Kidney (tissue), 14 donors: ENCODE results near the gene CAPS. TPM values are rescaled to one million over a fixed set of nuclear protein-coding genes. Genes with fewer than 3 reads are reported as not detected.

Source experiments
- DNase-seq, 5 donors: peaks; one replicate each; pipeline ENCODE4 v3.0.0-alpha.2; 2013 to 2020
- FAIRE-seq: peaks from 2 replicates; lab custom pipeline; 2012; peaks lifted over from hg19 to GRCh38; lab: Jason Lieb, UNC
- H3K27ac ChIP-seq, 2 donors: one replicate each; pipeline ENCODE4 v1.7.0; 2013; ENCODE audit warnings: low read depth in 2 of 2, low read length in 2 of 2, inconsistent platforms in 1 of 2
- H3K27me3 ChIP-seq: one replicate; pipeline ENCODE4 v1.7.1; 2013; ENCODE audit warnings: low read length, inconsistent platforms; ENCODE audit not compliant: control insufficient read depth, insufficient read depth
- H3K36me3 ChIP-seq, 3 donors: one replicate each; pipeline versions ENCODE4 v1.7.0 to v1.7.1; 2013; ENCODE audit warnings: low read length in 3 of 3, control low read depth in 1 of 3, inconsistent platforms in 1 of 3; ENCODE audit not compliant: insufficient read depth in 3 of 3, control insufficient read depth in 2 of 3
- H3K4me1 ChIP-seq, 3 donors: one replicate each; pipeline versions ENCODE4 v1.7.0 to v1.7.1; 2013; ENCODE audit warnings: low read length in 3 of 3, inconsistent platforms in 1 of 3, low read depth in 1 of 3; ENCODE audit not compliant: control insufficient read depth in 2 of 3, insufficient read depth in 2 of 3
- H3K4me3 ChIP-seq, 3 donors: one replicate each; pipeline versions ENCODE4 v1.7.0 to v1.8.1; 2013; ENCODE audit warnings: low read length in 3 of 3, control low read depth in 1 of 3, inconsistent platforms in 1 of 3
- H3K9ac ChIP-seq, 3 donors: one replicate each; pipeline versions ENCODE4 v1.7.0 to v1.7.1; 2013; ENCODE audit warnings: low read length in 3 of 3, control low read depth in 1 of 3, inconsistent platforms in 1 of 3
- H3K9me3 ChIP-seq, 3 donors: one replicate each; pipeline versions ENCODE4 v1.7.0 to v1.7.1; 2013; ENCODE audit warnings: low read length in 3 of 3, control low read depth in 1 of 3, inconsistent platforms in 1 of 3; ENCODE audit not compliant: control insufficient read depth in 2 of 3, insufficient read depth in 1 of 3
- CTCF ChIP-seq: IDR thresholded peaks from 3 replicates; pipeline ENCODE4 v1.5.1; 2012; ENCODE audit warnings: mild to moderate bottlenecking, moderate library complexity, borderline replicate concordance; ENCODE audit not compliant: insufficient read depth; ENCODE audit errors: extremely low read depth
- intact Hi-C: fragments of 100-400 bp; cut with DNase I; formaldehyde crosslinking; loops from one replicate; pipeline ENCODE4 v1.11.1; 2022
- polyA plus RNA-seq: library from polyadenylated mRNA; stranded (reverse); fragments of 350-450 nt; fragmentation: Illumina TruSeq; extraction: RNeasy Lipid Tissue Mini Kit (QIAGEN cat#74804); gene quantifications from one replicate; pipeline ENCODE4 v1.2.3, GENCODE V29; 2014; ENCODE audit warnings: low read depth, low replicate concordance; ENCODE audit not compliant: insufficient read depth
- total RNA-seq: library from RNA; stranded (reverse); fragmentation: NEBNext Ultra II Directional; extraction: Animal tissue kit (Norgen Biotek cat#: 25700); gene quantifications from one replicate; pipeline ENCODE4 v1.2.1, GENCODE V29; 2021
- donor health status: control.
- donor health status: control.
- donor health status: control.
- donor health status: control.
- donor health status: control.
- donor health status: DM: yes; HTN: yes; CAD: no.
- donor health status: Normal renal cell carcinoma (clear cell type).

The CAPS gene
- total and polyA plus RNA-seq, 2 donors from 2014 or later = 53.0 to 82.1 TPM

GRCh38 chr19:5934774-5935472 lies 20.9 kb downstream of the CAPS start:
- Histone ChIP-seq H3K27ac (no peak overlapping the region), H3K9ac (no peak overlapping the region), H3K9me3 (no peaks in the 10 kb centered on the region), H3K36me3 (peaks cover 5 to 26% (median 9%) of the 10 kb centered on the region in 3 donors), H3K4me3 (no peak overlapping the region), H3K4me1 (peaks cover 0 to 2% (median 2%) of the 10 kb centered on the region in 3 donors), H3K27me3 (no peaks in the 10 kb centered on the region)
- intact Hi-C loops = no loop called here
- no peak for FAIRE-seq
- peak in 4 of 5 donors; percentile 82 to 93 (median 86) for DNase-seq
- TF ChIP-seq CTCF = no peak

- Histone ChIP-seq H3K27ac (no peak overlapping the region), H3K36me3 (peaks cover 0 to 21% (median 16%) of the 10 kb centered on the region in 3 donors), H3K27me3 (no peaks in the 10 kb centered on the region), H3K4me3 (no peak overlapping the region), H3K9ac (no peak overlapping the region), H3K4me1 (peaks cover 0 to 2% (median 2%) of the 10 kb centered on the region in 3 donors), H3K9me3 (no peaks in the 10 kb centered on the region)
- intact Hi-C loops = no loop called here
- no peak for DNase-seq
- FAIRE-seq = no peak
- TF ChIP-seq CTCF = no peak
Observed at GRCh38 chr19:5935473-5936291, 21.6 kb downstream of the CAPS start.

- Histone ChIP-seq H3K9me3 (no peaks in the 10 kb centered on the region), H3K4me1 (peaks cover 0 to 2% (median 2%) of the 10 kb centered on the region in 3 donors), H3K27me3 (no peaks in the 10 kb centered on the region), H3K9ac (no peak overlapping the region), H3K36me3 (peaks cover 0 to 22% (median 13%) of the 10 kb centered on the region in 3 donors), H3K4me3 (no peak overlapping the region), H3K27ac (no peak overlapping the region)
- DNase-seq (no peak), FAIRE-seq (no peak)
- TF ChIP-seq CTCF = no peak
- intact Hi-C loops = no loop called here
Observed at GRCh38 chr19:5936292-5936592, 22.2 kb downstream of the CAPS start.
